Heart left ventricle (tissue), 13 donors: ENCODE measurements around the gene SPATA3.

Source experiments
- POLR2A ChIP-seq, 2 donors: fragments of 450-650 bp; IDR thresholded peaks; one replicate each; pipeline ENCODE4 v1.6.1; 2017; ENCODE audit warnings: antibody characterized with exemption in 2 of 2, mild to moderate bottlenecking in 2 of 2, moderate library complexity in 2 of 2
- TF ChIP-seq, protein P1 (sequence below), 12 donors: fragments of 200-600 bp; sonication (generic) in 4 of 12; IDR thresholded peaks; one replicate each; pipeline versions ENCODE4 v1.5.0 to v1.8.0; 2018 to 2022; ENCODE audit warnings: antibody characterized with exemption in 12 of 12, mild to moderate bottlenecking in 5 of 12
- donor health status: ischemic (EF 13 %, LVEDD 7.1; RV severe dilation, severe dysfunction).
- donor health status: DM: no; HTN: yes; CAD: no.
- donor health status: DM: no; HTN: no; CAD: no.
- donor health status: ischemic (EF 25% LVEDD 6.9; RV normal size, moderate dysfunction).
- donor health status: ischemic (EF 25% LVEDD 5.7; RV mildly dilated, moderate dysfunction).
- donor health status: ischemic (EF 35%, LVEDD 5.7; RV mildly dilated, moderate dysfunction).
- donor health status: nonischemic (EF 11% LVEDD 7.7; RV severe dilation, severe dysfunction).
- donor health status: DM: yes; HTN: yes; CAD: no.
- donor health status: PGD.
- donor health status: ischemic (EF 29% LVEDD 5.4; RV normal size, mild dysfunction).
- donor health status: nonischemic (EF 23%, LVEDD 6.1; RV moderate dilation, normal function).

DNA sequence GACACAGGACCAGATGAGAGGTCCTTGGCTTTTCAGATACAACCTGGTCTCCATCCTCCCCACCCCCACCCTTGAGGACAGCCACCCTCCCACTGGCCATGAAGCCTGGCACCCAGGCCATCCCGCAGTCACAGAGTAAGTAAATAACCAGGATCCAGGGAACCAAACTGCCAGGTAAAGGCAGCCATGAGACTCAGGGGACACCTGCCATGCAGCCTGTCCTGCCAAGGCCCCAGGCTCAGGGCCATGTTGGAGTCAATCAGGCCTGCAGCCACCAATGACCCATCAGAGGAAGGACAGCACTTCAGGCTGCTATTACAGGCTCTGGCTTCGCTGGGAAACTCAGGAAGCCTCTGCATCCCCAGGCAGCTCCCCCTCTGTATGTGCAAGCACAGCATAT, 15.6 kb downstream of the SPATA3 start:
- TF ChIP-seq, protein P1, sequence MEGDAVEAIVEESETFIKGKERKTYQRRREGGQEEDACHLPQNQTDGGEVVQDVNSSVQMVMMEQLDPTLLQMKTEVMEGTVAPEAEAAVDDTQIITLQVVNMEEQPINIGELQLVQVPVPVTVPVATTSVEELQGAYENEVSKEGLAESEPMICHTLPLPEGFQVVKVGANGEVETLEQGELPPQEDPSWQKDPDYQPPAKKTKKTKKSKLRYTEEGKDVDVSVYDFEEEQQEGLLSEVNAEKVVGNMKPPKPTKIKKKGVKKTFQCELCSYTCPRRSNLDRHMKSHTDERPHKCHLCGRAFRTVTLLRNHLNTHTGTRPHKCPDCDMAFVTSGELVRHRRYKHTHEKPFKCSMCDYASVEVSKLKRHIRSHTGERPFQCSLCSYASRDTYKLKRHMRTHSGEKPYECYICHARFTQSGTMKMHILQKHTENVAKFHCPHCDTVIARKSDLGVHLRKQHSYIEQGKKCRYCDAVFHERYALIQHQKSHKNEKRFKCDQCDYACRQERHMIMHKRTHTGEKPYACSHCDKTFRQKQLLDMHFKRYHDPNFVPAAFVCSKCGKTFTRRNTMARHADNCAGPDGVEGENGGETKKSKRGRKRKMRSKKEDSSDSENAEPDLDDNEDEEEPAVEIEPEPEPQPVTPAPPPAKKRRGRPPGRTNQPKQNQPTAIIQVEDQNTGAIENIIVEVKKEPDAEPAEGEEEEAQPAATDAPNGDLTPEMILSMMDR (IDR thresholded peaks at IDR 0.05), result no peak
- TF ChIP-seq POLR2A (IDR thresholded peaks at IDR 0.05), result no peak
